Measurements from ENCODE around the gene PGBD4.

PGBD4 gene

DNA sequence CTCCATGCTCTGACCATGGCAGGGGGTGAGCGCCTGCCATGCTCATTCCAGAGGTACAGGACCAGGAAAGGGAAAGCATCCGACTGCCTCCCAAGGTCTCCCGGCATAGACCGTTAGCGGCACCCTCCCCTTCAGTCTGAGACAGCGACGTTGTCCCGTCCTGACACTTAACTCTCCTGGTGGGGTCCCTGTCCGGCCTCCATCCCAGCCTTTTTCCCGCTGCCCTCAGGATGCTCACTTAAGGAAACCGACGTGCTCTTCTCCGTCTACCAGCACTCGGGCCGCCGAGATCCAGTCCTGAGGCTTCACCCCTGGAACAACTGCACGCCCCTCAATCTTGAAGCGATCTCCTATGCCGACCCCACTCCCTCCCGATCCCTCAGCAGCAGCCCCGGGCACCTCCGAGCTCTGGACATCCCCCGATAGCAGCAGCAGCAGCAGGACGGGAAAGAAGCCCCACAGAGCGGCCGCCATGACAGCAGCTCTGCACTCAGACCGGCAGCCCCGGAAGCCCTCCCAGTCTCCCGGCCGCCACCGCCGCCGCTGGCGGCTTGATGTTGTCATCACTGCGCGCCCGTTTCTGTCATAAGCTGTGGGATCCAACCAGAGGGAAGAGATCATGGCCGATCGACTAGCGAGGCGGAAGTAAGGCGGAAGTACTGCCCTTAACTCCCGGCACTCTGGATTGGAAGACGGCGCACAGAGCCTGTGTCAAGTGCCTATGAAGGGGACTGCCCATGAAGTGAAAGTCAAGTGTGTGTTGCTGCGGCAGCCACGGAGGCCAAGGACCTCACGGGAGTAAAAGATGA, at the start of gene PGBD4, which contains the start of gene EMC7:
Gene PGBD4, plus strand, starts transcription at position 718 of the 809 bp plus-strand sequence. CDS start 449 bp downstream, outside the sequence.
Gene EMC7, minus strand, starts transcription at position 497 of the 809 bp plus-strand sequence. Its CDS starts 23 bp downstream, at position 474.
- DNase-seq (ENCODE audit: low read depth in 1 of 2, low spot score in 1 of 2), result peak; percentile 79 to 99
- in situ Hi-C loops (cut with HindIII; ENCODE audit: low pct_unique_long_range_greater_than_20kb, low sequenced_read_pairs), result no loop called here
- TF ChIP-seq JUND (IDR thresholded peaks at IDR 0.05; ENCODE audit: low read depth), result no peak

DNA sequence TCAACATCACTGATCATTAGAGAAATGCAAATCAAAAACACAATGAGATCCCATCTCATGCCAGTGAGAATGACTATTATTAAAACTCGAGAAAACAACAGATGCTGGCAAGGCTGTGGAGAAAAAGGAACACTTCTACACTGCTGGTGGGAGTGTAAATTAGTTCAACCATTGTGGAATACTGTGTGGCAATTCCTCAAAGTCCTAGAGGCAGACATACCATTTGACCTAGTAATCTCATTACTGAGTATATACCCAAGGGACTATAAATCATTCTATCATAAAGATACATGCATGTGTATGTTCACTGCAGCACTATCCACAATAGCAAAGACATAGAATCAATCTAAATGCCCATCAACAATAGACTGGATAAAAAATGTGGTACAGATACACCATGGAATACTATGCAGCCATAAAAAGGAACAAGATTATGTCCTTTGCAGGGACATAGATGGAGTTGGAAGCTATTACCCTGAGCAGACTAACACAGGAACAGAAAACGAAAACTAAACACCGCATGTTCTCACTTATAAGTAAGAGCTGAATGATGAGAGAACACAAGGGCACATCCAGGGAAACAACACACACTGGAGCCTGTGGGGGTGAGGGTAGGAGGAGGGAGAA, 47.7 kb upstream of the PGBD4 start:
- DNase-seq (ENCODE audit: low read depth in 1 of 2, low spot score in 1 of 2), result no peak
- no peak for TF ChIP-seq JUND (IDR thresholded peaks at IDR 0.05; ENCODE audit: low read depth)
- in situ Hi-C loops (cut with HindIII; ENCODE audit: low pct_unique_long_range_greater_than_20kb, low sequenced_read_pairs), result no loop called here

DNA sequence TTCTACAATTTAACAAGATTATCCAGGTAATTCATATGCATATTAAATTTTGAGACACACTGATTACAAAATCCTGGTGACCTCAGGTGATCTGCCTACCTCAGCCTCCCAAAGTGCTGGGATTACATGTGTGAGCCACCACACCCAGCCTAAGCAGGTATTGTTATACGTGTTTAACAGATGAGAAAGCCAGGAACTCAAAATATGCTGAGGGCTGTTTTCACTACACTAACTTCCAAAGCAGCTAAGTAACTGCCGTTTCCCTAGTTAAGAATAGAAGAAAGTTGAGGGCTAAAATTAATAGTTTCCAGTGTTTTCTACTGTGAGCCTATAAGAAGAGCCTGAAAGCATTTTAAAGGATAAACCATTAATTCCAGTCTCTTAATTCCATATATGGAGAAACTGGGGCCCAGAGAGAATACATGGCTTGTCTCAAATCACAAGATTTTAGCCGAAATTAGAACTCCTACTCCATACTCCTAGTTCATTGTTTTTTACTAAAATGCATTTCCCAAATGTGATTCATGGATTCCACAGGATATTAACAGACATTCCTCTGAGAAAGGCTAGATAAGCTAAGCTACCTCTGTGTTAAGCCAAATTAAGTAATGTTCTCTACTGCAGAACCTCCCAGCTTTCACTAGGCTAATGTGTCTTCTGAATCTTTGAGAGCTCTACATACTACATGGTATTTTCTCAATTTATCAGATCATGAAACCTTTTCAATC, 45.9 kb upstream of the PGBD4 start:
- TF ChIP-seq JUND (IDR thresholded peaks at IDR 0.05; ENCODE audit: low read depth), result no peak
- in situ Hi-C loops (cut with HindIII; ENCODE audit: low pct_unique_long_range_greater_than_20kb, low sequenced_read_pairs), result no loop called here
- DNase-seq (ENCODE audit: low read depth in 1 of 2, low spot score in 1 of 2), result no peak

DNA sequence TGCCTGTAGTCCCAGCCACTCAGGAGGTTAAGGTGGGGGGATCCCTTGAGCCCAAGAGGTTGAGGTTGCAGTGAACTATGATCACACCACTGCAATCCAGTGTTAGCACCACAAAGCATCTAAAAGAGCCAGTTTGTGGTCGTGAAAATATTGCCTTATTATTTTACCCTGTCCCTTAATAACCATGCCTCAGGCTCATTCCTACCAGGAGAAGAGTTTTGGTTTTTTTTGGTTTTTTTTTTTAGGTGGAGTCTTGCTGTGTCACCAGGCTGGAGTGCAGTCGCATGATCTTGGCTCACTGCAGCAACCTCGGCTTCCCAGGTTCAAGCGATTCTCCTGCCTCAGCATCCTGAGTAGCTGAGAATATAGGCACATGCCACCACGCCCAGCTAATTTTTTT, 45.0 kb upstream of the PGBD4 start:
- in situ Hi-C loops (cut with HindIII; ENCODE audit: low pct_unique_long_range_greater_than_20kb, low sequenced_read_pairs), result no loop called here

DNA sequence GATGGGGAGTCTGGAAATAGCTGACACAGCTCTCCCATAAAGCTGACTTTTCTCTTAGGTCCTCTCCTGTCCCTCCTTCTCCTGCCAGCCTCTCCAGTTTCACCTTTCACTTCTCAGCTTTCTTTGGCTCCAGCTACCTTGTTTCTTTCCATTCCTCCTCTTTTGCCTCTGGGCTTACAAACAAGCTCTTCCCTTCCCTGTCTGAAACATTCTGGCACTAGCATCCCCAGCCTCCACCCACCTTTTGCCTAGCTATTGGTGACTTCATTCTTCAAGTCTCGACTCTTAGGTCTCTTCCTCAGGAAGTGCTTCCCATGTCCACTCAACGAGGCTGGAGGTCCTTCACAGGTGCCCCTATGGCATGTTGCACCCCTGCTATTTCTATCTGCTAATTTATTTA, 42.4 kb upstream of the PGBD4 start:
- peak in 1 of 2 experiments; percentile 39 for DNase-seq (ENCODE audit: low read depth in 1 of 2, low spot score in 1 of 2)
- TF ChIP-seq JUND (IDR thresholded peaks at IDR 0.05; ENCODE audit: low read depth), result no peak
- in situ Hi-C loops (cut with HindIII; ENCODE audit: low pct_unique_long_range_greater_than_20kb, low sequenced_read_pairs), result no loop called here

More for the DNA sequence above, 45.0 kb upstream of the PGBD4 start:
- no peak for TF ChIP-seq JUND (IDR thresholded peaks at IDR 0.05; ENCODE audit: low read depth)
- DNase-seq (ENCODE audit: low read depth in 1 of 2, low spot score in 1 of 2), result no peak

DNA sequence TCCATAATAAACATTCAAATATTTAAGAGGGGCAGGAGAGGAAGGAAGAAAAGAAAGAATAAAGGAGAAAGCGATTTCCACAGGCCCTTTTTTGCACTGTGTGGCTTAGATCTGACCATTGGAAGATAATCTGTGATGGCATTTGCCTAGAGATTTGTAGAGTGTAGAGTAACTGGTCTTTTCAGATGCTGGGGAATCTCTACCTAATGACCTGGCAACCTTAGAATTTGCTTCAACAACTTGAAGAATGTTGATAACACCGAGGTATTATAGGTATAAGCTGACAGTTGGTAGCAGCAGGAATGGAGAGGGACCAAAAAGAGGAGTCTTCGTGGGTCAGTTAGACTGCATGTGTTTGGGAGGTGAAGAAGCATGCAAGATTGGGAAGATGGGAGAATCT, 41.9 kb upstream of the PGBD4 start:
- no peak for TF ChIP-seq JUND (IDR thresholded peaks at IDR 0.05; ENCODE audit: low read depth)
- DNase-seq (ENCODE audit: low read depth in 1 of 2, low spot score in 1 of 2), result no peak
- in situ Hi-C loops (cut with HindIII; ENCODE audit: low pct_unique_long_range_greater_than_20kb, low sequenced_read_pairs), result no loop called here

DNA sequence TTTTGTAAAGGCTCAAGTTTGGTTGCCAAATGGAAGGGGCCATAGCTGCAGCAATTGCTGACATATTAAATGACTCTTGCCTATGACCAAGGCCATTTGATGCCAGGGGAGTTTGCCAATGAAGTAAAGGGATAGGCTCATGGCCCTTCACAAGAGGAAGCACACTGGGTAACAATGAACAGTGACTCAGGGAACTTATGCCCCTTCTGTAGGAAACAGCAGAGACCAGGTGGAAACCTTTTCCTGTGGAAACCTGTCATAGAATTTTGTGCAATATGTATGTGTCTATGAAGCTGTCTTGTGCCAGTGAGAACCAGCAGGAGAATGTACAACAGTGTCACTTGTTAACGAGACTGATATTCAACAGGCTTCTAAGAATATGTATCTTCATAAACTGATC, 37.4 kb upstream of the PGBD4 start:
- DNase-seq (ENCODE audit: low read depth in 1 of 2, low spot score in 1 of 2), result no peak
- no peak for TF ChIP-seq JUND (IDR thresholded peaks at IDR 0.05; ENCODE audit: low read depth)
- in situ Hi-C loops (cut with HindIII; ENCODE audit: low pct_unique_long_range_greater_than_20kb, low sequenced_read_pairs), result no loop called here

DNA sequence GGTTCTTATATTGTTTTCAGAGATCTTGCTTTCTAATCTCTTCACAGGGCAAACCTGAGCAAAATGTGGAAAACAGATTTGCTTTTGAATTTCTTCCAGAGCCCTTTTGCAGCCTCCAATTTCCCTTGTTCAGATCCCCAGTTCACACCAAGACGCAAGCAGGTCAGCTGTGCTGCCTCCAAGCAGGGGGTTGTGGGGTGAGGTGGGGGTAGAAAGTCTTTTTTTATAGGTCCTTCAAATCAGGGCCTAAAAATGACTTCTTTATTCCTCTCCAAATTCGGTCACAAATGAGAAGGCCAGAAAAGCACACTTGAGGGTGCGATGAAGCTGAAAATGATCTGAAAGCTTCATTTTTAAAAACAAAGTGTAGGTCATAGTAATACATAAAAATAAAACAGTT, 36.6 kb upstream of the PGBD4 start:
- no peak for DNase-seq (ENCODE audit: low read depth in 1 of 2, low spot score in 1 of 2)
- in situ Hi-C loops (cut with HindIII; ENCODE audit: low pct_unique_long_range_greater_than_20kb, low sequenced_read_pairs), result no loop called here
- no peak for TF ChIP-seq JUND (IDR thresholded peaks at IDR 0.05; ENCODE audit: low read depth)

DNA sequence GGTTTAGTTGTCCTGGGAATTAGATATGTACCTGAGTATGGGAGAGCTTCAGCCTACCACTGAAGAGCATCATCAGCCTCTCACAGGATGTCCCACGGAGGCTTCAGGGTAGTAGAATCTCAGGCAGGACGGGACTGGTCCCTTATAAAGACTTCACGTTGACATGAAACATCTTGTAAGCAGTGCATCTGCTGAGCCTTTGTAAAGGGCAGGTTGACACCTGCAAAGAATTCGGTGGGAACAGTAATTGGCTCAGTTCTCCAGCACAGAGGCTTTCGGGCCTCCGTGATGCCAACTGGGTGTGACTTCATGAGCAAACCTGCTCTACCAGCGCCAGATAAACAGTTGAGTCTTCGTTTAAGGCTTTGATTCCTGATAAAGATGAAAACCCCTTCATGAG, 35.9 kb upstream of the PGBD4 start:
- no peak for TF ChIP-seq JUND (IDR thresholded peaks at IDR 0.05; ENCODE audit: low read depth)
- in situ Hi-C loops (cut with HindIII; ENCODE audit: low pct_unique_long_range_greater_than_20kb, low sequenced_read_pairs), result no loop called here
- DNase-seq (ENCODE audit: low read depth in 1 of 2, low spot score in 1 of 2), result no peak

DNA sequence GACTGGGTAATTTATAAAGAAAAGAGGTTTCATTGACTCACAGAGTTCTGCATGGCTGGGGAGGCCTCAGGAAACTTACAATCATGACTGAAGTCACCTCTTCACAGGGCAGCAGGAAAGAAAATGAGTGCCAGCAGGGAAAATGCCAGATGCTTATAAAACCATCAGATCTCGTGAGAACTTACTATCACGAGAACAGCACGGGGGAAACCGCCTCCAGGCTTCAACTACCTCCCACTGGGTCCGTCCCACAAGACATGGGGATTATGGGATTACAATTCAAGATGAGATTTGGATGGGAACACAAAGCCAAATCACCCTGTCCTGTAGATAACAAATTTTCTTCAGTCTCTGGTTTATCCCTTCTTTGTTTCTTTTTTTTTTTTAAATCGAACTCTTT, 31.9 kb upstream of the PGBD4 start:
- in situ Hi-C loops (cut with HindIII; ENCODE audit: low pct_unique_long_range_greater_than_20kb, low sequenced_read_pairs), result no loop called here
- no peak for DNase-seq (ENCODE audit: low read depth in 1 of 2, low spot score in 1 of 2)
- TF ChIP-seq JUND (IDR thresholded peaks at IDR 0.05; ENCODE audit: low read depth), result no peak

DNA sequence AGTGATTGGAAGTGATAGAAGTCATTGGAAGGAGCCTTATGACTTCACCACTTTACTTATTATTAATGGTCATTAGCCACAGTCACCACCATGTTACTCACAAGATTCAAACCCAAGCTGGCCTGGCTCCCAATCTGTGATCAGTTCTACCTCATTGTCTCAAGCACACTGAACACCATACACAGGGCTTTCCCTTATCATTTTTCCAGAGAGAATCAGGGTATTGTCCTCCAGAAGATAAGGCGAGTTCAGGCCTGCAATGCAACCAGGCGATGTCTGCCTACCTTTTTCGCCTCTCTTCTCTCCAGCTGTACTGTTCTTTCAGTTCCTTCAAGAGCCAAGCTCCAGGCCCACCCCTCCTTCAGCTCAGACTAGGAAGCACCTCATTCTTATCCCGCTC, 25.1 kb upstream of the PGBD4 start:
- TF ChIP-seq JUND (IDR thresholded peaks at IDR 0.05; ENCODE audit: low read depth), result no peak
- in situ Hi-C loops (cut with HindIII; ENCODE audit: low pct_unique_long_range_greater_than_20kb, low sequenced_read_pairs), result no loop called here
- no peak for DNase-seq (ENCODE audit: low read depth in 1 of 2, low spot score in 1 of 2)

DNA sequence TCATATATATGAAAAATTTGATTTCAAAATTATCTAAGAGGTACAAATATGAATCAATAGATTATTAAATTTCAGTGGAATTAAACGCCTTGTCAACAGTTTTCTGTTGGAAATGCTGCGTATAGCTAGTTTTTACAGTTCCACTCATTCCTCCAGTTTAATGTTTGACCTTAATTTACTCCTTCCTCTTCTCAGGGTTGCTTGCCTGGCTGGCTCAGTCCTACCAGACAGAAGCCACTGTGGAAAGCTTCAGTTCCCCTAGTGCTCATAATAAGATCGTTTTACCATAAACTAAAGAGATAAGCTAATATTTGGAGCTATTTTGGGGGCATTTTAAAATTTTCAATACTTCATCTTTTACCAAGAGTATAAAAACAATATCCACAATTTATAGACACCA, 23.0 kb upstream of the PGBD4 start:
- in situ Hi-C loops (cut with HindIII; ENCODE audit: low pct_unique_long_range_greater_than_20kb, low sequenced_read_pairs), result no loop called here
- no peak for TF ChIP-seq JUND (IDR thresholded peaks at IDR 0.05; ENCODE audit: low read depth)
- DNase-seq (ENCODE audit: low read depth in 1 of 2, low spot score in 1 of 2), result no peak

DNA sequence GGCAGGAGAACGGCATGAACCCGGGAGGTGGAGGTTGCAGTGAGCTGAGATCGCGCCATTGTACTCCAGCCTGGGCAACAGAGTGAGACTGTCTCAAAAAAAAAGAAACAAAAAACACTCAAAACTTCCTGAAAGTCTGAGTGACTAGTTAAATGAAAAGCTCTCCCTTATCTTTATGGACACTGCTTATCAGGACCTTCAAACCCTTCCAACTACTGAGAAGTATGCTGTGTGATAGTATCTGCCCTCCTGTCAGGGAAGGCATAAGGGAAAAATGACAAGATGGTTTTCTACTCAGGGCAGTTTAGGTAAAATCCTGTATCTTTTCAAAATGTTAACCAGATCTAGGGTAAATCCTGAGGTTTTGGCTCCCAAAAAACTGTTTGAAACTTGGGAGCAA, 22.0 kb upstream of the PGBD4 start:
- DNase-seq (ENCODE audit: low read depth in 1 of 2, low spot score in 1 of 2), result no peak
- no peak for TF ChIP-seq JUND (IDR thresholded peaks at IDR 0.05; ENCODE audit: low read depth)
- in situ Hi-C loops (cut with HindIII; ENCODE audit: low pct_unique_long_range_greater_than_20kb, low sequenced_read_pairs), result no loop called here
